Activated T-helper 17 cell treated with anti-CD3 and anti-CD28 coated beads, Interleukin-2, amount 50 U/mL, for 72 hours (primary cell): ENCODE measurements around the gene EVPLL. TPM values are rescaled to one million over a fixed set of nuclear protein-coding genes. Genes with fewer than 3 reads are reported as not detected.
"Not testable (repeated sequence)": the region's sequence is repeated elsewhere in the genome, so short reads cannot be mapped to it uniquely, and the experiment has no call there.

ENCODE experiments used
- ATAC-seq: fragments of 150-1000 bp; cut with Tn5 transposase; replicated peaks from 2 replicates; pipeline ENCODE4 v1.10.0; 2021; ENCODE audit warnings: mild to moderate bottlenecking, moderate library complexity
- H3K27ac Mint-ChIP-seq: one replicate; pipeline ENCODE4 v1.8.0; 2022; ENCODE audit warnings: mixed read lengths
- H3K27me3 Mint-ChIP-seq: one replicate; pipeline ENCODE4 v1.8.0; 2022; ENCODE audit warnings: mixed read lengths
- H3K36me3 Mint-ChIP-seq: one replicate; pipeline ENCODE4 v1.8.0; 2022; ENCODE audit warnings: low read depth, mild to moderate bottlenecking, mixed read lengths
- H3K4me1 Mint-ChIP-seq: one replicate; pipeline ENCODE4 v1.8.0; 2022; ENCODE audit warnings: mixed read lengths
- H3K4me3 Mint-ChIP-seq: one replicate; pipeline ENCODE4 v1.8.0; 2022; ENCODE audit warnings: mild to moderate bottlenecking, mixed read lengths
- H3K9me3 Mint-ChIP-seq: one replicate; pipeline ENCODE4 v1.8.0; 2022; ENCODE audit warnings: mixed read lengths
- total RNA-seq, 2 donors: library from RNA; stranded (reverse); gene quantifications; one replicate each; pipeline ENCODE4 v1.2.3, GENCODE V29; 2022

Gene EVPLL
- total RNA-seq, 2 donors from 2014 or later: not detected

DNA sequence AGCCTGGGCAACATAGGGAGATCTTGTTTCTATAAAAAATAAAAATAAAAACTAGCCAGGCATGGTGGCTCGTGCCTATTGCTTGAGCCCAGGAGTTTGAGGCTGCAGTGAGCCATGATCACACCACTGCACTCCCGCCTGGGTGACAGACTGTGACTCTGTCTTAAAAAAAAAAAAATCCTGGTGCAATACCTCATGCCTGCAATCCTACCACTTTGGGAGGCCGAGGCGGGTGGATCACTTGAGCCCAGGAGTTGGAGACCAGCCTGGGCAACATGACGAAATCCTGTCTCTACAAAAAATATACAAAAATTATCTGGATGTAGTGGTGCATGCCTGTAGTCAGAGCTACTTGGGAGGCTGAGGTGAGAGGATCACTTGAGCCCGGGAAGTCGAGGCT, 6.7 kb downstream of the EVPLL start:
- not testable (repeated sequence) for H3K36me3 Mint-ChIP-seq, H3K27me3 Mint-ChIP-seq, H3K4me1 Mint-ChIP-seq, H3K9me3 Mint-ChIP-seq, H3K27ac Mint-ChIP-seq, H3K4me3 Mint-ChIP-seq, ATAC-seq

DNA sequence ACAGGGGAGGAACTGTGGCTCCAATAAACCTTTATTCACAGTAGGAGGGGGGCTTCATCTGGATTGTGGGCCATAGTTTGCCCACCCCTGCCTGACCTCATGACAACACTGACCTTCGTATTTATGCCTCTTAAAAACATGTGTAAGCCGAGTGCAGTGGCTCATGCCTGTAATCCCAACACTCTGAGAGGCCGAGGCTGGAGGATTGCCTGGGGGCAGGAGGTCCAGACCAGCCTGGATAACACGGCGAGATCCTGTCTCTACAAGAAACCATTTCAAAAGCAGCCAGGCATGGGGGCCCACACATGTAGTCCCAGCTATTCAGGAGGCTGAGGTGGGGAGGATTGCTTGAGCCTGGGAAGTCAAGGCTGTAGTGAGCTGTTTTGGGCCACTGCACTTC, 10.0 kb downstream of the EVPLL start:
- not testable (repeated sequence) for H3K36me3 Mint-ChIP-seq, ATAC-seq, H3K4me3 Mint-ChIP-seq, H3K9me3 Mint-ChIP-seq, H3K27me3 Mint-ChIP-seq, H3K27ac Mint-ChIP-seq, H3K4me1 Mint-ChIP-seq

DNA sequence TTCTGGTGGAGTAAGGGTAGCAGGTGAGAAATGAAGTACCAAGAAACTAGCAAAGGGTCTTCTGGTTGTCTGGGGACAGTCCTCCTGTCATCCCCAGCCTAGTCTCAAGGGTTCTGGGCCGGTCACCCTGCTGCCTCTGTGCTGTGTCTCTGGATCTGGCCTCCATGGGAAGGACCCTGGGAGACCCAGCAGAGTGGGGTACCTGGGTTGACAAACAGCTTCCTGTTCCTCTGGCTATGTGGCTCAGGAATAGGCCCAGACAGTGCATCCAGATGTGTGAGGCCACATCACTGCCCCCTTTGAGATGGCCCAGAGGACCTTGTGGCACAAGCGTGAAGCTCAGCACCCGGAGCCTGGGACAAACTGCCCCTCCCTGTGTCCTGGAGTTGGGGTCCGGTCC, 10.7 kb downstream of the EVPLL start:
- H3K4me1 Mint-ChIP-seq, H3K9me3 Mint-ChIP-seq, H3K36me3 Mint-ChIP-seq, H3K4me3 Mint-ChIP-seq, ATAC-seq, H3K27ac Mint-ChIP-seq, H3K27me3 Mint-ChIP-seq: not testable (repeated sequence)

DNA sequence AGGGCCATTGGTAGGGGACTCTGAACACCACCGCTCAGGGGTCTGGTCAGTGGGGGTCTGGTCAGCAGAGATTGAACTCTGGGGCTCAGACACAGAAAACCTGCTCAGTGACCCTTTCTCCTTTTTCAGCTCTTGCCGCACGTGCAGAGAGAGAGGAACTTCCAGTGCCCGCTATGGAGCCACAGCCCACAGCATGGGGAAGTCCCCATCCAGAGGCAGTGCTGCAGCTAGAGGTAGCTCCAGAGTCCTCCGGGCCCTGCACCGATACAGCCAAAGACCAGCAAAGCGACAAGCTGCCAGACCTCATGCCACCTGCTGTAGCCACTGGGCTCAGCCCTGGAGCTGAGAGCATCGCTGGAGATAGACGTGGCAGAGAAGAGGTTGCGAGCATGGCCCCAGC, 11.2 kb downstream of the EVPLL start:
- peak; percentile 35 for ATAC-seq
- not testable (repeated sequence) for H3K27ac Mint-ChIP-seq, H3K36me3 Mint-ChIP-seq, H3K4me3 Mint-ChIP-seq, H3K4me1 Mint-ChIP-seq, H3K9me3 Mint-ChIP-seq, H3K27me3 Mint-ChIP-seq

DNA sequence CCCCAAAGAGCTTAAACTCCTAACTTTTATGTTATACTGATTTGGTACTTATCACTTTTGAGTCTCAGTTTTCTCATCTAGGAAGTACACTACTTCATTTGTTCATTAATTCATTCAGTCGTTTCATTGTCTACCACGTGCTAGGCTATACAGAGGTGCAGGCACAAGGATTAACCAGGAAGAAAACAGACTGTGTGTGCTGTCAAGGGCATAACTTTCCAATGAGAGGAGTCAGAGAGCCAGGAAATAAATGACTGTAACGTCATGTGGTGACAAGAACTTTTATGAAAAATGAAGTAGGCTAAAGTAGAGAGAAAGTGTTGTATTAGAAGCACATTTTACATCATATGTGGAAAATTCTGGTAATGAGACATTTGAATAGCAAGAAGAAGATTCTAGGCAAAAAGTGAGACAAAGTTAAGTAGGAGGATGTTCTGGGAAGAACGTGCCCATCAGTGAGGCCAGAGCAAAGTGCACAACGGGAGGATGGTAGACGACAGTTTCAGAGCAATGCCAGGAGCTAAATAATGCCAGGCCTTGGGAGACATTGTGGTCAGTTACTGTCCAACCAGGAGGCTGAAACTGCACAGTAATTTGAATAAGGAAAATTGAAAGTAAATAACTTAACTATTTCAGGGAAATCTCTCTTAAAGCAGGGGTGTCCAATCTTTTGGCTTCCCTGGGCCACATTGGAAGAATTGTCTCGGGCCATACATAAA, 24.5 kb downstream of the EVPLL start:
- H3K4me3 Mint-ChIP-seq, H3K36me3 Mint-ChIP-seq, ATAC-seq, H3K4me1 Mint-ChIP-seq, H3K27ac Mint-ChIP-seq, H3K9me3 Mint-ChIP-seq, H3K27me3 Mint-ChIP-seq: not testable (repeated sequence)

DNA sequence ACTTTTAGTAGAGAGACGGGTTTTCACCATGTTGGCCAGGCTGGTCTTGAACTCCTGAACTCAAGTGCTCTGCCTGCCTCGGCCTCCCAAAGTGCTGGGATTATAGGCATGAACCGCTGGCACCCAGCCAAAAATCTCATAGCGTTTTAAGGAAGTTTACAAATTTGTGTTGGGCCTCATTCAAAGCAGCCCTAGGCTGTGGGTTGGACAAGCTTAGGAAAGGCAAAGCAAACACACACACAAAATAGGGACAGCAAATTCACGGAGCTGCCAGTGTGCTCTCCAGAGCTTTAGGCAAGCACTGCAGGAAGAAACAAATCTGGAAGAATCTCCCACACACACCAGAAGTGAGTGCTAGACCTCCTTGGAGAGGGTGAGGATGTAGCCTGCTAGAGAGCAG, 25.6 kb downstream of the EVPLL start:
- H3K36me3 Mint-ChIP-seq, H3K27me3 Mint-ChIP-seq, H3K4me1 Mint-ChIP-seq, H3K4me3 Mint-ChIP-seq, H3K9me3 Mint-ChIP-seq, H3K27ac Mint-ChIP-seq, ATAC-seq: not testable (repeated sequence)

DNA sequence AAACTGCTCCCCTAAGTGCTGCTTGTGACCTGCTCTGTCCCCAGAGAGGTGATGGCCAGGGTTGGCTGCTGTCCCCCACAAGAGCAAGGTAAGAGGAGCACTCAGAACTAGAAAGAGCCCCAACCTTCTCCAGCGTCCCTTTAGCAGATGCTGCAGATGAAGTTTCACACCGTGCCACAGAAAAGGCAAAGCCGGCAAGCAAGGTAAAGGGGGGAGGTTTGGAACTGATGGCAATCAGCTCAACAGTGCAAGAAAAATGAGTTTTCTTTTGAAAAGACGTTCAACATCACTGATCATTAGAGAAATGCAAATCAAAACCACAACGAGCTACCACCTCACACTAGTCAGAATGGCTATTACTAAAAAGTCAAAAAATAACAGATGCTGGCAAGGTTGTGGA, 26.0 kb downstream of the EVPLL start:
- not testable (repeated sequence) for H3K9me3 Mint-ChIP-seq, H3K27me3 Mint-ChIP-seq, H3K36me3 Mint-ChIP-seq, ATAC-seq, H3K4me3 Mint-ChIP-seq, H3K4me1 Mint-ChIP-seq, H3K27ac Mint-ChIP-seq

DNA sequence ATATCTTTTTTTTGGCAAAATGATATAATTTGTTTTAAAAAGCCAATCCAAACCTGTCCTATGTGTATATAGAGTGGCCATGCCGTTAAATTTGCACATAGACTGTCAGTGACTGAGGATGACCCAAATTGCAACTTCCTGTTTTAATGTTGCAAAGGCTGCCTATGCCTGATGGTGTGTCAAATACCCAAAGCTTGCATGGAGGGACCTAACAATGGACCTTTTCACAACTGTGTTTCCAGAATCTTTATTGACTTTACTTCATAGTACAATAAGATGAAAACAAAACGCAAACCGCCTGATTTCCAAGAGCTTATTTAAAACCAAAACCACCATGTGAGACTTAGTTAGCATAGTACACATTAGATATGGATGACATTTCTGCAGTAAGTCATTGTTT, 31.3 kb downstream of the EVPLL start:
- not testable (repeated sequence) for H3K27me3 Mint-ChIP-seq, H3K9me3 Mint-ChIP-seq, H3K36me3 Mint-ChIP-seq, H3K4me1 Mint-ChIP-seq, H3K27ac Mint-ChIP-seq, ATAC-seq
- H3K4me3 Mint-ChIP-seq: peak overlapping the region; percentile 3

DNA sequence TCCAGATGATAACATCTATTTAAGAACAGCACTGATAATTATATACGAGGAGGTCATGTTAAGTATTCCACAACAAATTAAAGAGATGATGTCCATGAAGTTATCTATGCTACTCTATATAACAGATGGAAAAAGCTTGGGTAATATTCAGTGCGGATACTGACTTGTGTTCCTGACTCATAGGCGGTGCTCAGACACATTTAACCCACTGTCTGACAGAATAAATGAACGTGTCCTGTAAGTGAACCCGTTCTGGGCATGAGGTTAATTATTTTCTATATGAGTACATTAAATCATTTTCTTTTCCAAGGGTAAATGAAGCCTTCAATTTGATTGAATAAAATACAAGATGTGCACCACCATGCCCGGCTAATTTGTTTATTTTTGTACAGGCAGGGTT, 31.7 kb downstream of the EVPLL start:
- H3K27me3 Mint-ChIP-seq, ATAC-seq, H3K27ac Mint-ChIP-seq, H3K9me3 Mint-ChIP-seq, H3K4me1 Mint-ChIP-seq, H3K36me3 Mint-ChIP-seq: not testable (repeated sequence)
- H3K4me3 Mint-ChIP-seq: peak overlapping the region; percentile 3

DNA sequence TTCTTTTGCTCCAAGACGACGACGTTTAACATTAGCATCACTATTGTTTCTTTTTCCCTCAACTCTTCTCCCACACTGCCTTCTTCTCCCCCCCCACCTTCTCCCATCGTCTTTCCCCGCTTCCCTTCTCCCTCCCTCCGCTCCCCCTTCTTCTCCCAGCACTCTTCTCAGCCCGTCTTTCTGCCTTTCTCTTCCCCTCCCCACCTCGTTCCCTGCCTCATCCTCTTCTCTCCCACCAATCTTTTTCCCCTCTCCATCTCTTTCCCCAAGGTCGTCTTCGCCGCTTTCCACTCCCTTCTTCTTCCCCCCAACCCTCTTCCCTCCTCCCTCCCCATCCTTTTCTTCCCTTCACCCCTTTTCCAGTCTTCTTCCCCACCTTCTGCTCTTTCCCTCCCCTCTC, 33.2 kb downstream of the EVPLL start:
- peak overlapping the region; percentile 90 for H3K4me3 Mint-ChIP-seq
- peak overlapping the region; percentile 93 for H3K27ac Mint-ChIP-seq
- not testable (repeated sequence) for H3K4me1 Mint-ChIP-seq, ATAC-seq, H3K9me3 Mint-ChIP-seq, H3K36me3 Mint-ChIP-seq, H3K27me3 Mint-ChIP-seq

DNA sequence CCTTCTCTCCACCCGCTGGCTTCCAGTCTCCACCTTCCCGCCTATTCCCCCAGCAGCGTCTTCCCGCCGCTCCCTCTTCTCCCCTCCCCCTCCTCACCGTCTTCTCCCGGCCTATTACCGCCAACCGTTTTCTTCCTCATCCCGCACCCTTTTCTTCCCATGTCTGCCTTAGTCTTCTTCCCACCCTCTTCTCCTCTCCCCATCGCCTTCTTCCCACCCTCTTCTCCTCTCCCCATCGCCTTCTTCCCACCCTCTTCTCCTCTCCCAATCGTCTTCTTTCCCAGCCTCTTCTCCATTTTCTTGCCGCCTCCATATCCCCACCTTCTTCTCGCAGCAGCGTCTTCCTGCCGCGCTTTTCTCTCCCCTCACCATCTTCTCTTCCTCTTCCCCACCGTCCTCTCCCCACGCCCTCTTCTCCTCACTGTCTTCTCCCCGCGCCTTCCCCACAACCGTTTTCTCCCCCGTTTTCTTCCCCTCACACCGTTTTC, 33.8 kb downstream of the EVPLL start:
- ATAC-seq: peak; percentile 59
- not testable (repeated sequence) for H3K4me1 Mint-ChIP-seq, H3K36me3 Mint-ChIP-seq

DNA sequence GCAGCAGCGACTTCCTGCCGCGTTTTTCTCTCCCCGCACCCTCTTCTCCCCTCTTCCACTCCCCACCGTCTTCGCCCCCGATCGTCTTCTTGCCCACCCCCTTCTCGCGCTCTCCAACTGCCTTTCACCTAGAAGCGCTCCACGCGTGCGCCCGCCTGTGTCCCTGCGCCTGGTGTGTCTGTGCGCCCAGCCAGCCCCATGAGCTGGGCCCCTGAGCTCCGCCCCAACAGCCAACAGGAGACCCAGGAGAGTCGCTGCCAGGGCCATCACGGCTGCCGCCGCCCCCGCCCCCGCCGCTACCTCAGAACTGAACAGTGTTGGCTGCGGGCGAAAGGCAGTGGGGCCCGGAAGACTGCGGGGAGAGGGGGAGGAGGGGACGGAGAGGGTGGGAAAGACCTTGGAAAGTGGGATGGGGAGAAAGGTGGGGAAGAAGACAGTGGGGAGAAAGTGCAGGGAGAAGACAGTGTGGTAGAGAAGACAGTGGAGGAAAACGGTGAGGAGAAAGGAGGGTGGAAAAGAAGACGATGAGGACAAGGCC, 34.5 kb downstream of the EVPLL start:
- peak overlapping the region; percentile 90 for H3K4me3 Mint-ChIP-seq

More for the DNA sequence above, 33.8 kb downstream of the EVPLL start:
- H3K27me3 Mint-ChIP-seq, H3K9me3 Mint-ChIP-seq: not testable (repeated sequence)
- Mint-ChIP-seq H3K4me3 (peak overlapping the region; percentile 90), H3K27ac (peak overlapping the region; percentile 93)

DNA sequence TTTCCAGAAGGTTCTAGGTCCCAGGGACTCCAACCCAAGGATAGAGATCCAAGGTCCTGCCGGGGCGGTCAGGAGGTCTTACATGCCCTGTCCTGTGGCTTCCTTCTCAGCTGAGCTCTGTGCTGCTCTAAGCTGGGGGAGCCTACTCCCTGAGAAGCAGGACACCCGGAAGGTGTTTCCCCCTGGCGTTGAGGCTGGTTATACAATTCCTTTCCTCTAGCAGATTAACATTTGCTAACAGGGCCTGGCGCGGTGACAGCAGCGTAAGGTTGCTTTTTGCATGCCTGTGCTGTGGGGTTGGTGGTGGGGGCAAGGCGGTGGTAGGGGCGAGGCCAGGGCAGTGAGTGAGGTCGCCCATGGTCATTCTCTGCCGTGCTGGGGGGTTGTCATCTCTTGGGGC, 43.9 kb downstream of the EVPLL start:
- not testable (repeated sequence) for H3K27ac Mint-ChIP-seq, ATAC-seq, H3K4me3 Mint-ChIP-seq, H3K27me3 Mint-ChIP-seq, H3K9me3 Mint-ChIP-seq, H3K36me3 Mint-ChIP-seq, H3K4me1 Mint-ChIP-seq

More for the DNA sequence above, 34.5 kb downstream of the EVPLL start:
- not testable (repeated sequence) for H3K27me3 Mint-ChIP-seq, H3K36me3 Mint-ChIP-seq, H3K9me3 Mint-ChIP-seq, H3K4me1 Mint-ChIP-seq
- ATAC-seq: peak; percentile 98
- H3K27ac Mint-ChIP-seq: peak overlapping the region; percentile 93

DNA sequence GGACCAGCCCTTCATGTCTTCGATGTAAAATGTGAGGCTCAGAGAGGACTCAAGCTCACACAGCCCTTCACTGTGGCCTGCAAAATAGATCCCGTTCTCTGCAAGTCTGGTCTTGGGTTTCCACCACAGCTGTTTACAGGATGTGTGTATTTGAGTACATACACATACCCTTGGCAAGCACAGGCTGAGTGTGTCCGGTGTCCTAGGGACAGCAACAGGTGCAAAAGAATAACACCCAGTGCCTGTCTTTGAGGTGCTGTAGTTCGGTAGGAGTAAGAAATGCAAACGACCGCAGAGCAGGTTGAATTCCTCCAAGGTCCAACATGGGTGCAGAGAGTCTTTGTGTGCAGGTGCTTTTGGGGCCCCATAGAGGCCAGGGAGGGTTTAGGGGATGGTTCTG, 44.9 kb downstream of the EVPLL start:
- not testable (repeated sequence) for ATAC-seq, H3K27me3 Mint-ChIP-seq, H3K27ac Mint-ChIP-seq, H3K4me1 Mint-ChIP-seq, H3K36me3 Mint-ChIP-seq, H3K9me3 Mint-ChIP-seq, H3K4me3 Mint-ChIP-seq

DNA sequence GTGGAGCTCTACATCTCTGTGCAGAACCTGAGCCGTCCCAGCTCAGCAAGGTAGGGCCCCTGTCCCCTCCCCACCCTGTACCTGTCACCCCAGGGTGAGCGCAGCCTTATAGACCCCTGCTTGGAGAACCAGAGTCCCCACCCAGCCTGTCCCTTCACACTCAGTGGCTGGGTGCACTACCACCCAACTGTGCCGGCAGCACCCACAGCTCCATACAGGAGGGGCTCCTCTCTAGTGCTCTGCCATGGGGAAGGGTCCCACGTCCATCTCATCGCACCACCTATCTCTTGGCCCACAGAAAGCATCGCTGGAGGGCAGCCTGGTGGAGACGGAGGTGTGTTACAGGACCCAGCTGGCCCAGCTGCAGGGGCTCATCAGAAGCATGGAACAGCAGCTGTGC, 45.4 kb downstream of the EVPLL start:
- H3K4me3 Mint-ChIP-seq, H3K36me3 Mint-ChIP-seq, ATAC-seq, H3K9me3 Mint-ChIP-seq, H3K27ac Mint-ChIP-seq, H3K27me3 Mint-ChIP-seq, H3K4me1 Mint-ChIP-seq: not testable (repeated sequence)

DNA sequence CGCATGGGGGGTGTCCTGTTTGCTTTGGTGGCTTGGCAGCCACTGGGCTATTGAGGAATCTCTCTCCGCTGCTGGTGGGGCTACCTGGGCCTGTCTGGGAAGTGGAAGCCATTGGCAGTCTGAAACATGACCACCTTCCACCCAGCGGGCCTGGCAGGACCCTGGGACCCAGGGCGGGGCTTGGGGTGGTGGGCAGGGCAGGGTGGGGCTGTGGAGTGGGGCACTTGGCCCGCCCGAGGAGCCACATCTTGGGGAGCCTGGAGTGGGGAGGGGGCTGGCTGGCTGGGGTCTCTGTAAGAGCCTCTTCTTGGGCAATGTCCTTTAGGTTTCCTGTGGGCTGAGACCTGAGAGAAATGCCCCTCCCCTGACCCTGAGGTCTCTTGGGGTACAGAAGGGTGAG, 48.0 kb downstream of the EVPLL start:
- H3K4me1 Mint-ChIP-seq, H3K36me3 Mint-ChIP-seq, H3K4me3 Mint-ChIP-seq, ATAC-seq, H3K27me3 Mint-ChIP-seq, H3K9me3 Mint-ChIP-seq, H3K27ac Mint-ChIP-seq: not testable (repeated sequence)
